HG02970 (cell line): Measurements from ENCODE around the gene RB1.
A peak's percentile ranks its signal among the peaks of the same experiment; 100 is the strongest.

ENCODE experiments used
- ATAC-seq: cut with Tn5 transposase; IDR thresholded peaks from one replicate; pipeline ENCODE4 v1.9.1; 2021; ENCODE audit warnings: mild to moderate bottlenecking, moderate library complexity, moderate number of reproducible peaks; ENCODE audit not compliant: unreplicated experiment, low FRiP score

RB1 gene

GRCh38 chr13:48303359-48304142 lies at the start of gene RB1:
Gene RB1, plus strand, starts transcription at chr13:48303751. Its CDS starts 162 bp downstream, at chr13:48303913.
- peak; percentile 73 for ATAC-seq

- no peak for ATAC-seq
Measured at GRCh38 chr13:48253849-48254248, 49.7 kb upstream of the RB1 start.

- no peak for ATAC-seq
Measured at GRCh38 chr13:48255090-48255489, 48.5 kb upstream of the RB1 start.

GRCh38 chr13:48255954-48256353 lies 47.6 kb upstream of the RB1 start:
- ATAC-seq: no peak

GRCh38 chr13:48258002-48258401 lies 45.5 kb upstream of the RB1 start:
- ATAC-seq: no peak

GRCh38 chr13:48258430-48258829 lies 45.1 kb upstream of the RB1 start:
- no peak for ATAC-seq

GRCh38 chr13:48260970-48261369 lies 42.6 kb upstream of the RB1 start:
- no peak for ATAC-seq

- no peak for ATAC-seq
Measured at GRCh38 chr13:48263196-48263595, 40.4 kb upstream of the RB1 start.

GRCh38 chr13:48264058-48264457 lies 39.5 kb upstream of the RB1 start:
- no peak for ATAC-seq

GRCh38 chr13:48265217-48265815 lies 38.2 kb upstream of the RB1 start:
- ATAC-seq: no peak

GRCh38 chr13:48266150-48266549 lies 37.4 kb upstream of the RB1 start:
- no peak for ATAC-seq

GRCh38 chr13:48266701-48267639 lies 36.6 kb upstream of the RB1 start:
- ATAC-seq: no peak

GRCh38 chr13:48268019-48268418 lies 35.5 kb upstream of the RB1 start:
- no peak for ATAC-seq

- ATAC-seq: no peak
Measured at GRCh38 chr13:48273346-48273745, 30.2 kb upstream of the RB1 start.

- no peak for ATAC-seq
Measured at GRCh38 chr13:48275507-48275906, 28.0 kb upstream of the RB1 start.

GRCh38 chr13:48278806-48279205 lies 24.7 kb upstream of the RB1 start:
- ATAC-seq: no peak

GRCh38 chr13:48281556-48281955 lies 22.0 kb upstream of the RB1 start:
- no peak for ATAC-seq

- no peak for ATAC-seq
Measured at GRCh38 chr13:48291730-48292129, 11.8 kb upstream of the RB1 start.

- ATAC-seq: no peak
Measured at GRCh38 chr13:48292650-48293049, 10.9 kb upstream of the RB1 start.

- ATAC-seq: no peak
Measured at GRCh38 chr13:48294653-48295052, 8.9 kb upstream of the RB1 start.

- no peak for ATAC-seq
Measured at GRCh38 chr13:48295271-48295670, 8.3 kb upstream of the RB1 start.
